GM12865 (cell line): ENCODE data around the gene ERCC4.

ENCODE experiments used
- DNase-seq: peaks from one replicate; pipeline ENCODE4 v3.0.0; 2010; ENCODE audit warnings: low read depth
- H3K4me3 ChIP-seq: 2 replicates; pipeline ENCODE4 v1.5.1; 2011; ENCODE audit warnings: mild to moderate bottlenecking, low read depth, low read length, control low read depth
- TF ChIP-seq, protein P1 (sequence below): IDR thresholded peaks from 2 replicates; pipeline ENCODE4 v1.5.1; 2011; ENCODE audit warnings: low read length, control low read depth, low read depth, inconsistent platforms; ENCODE audit not compliant: insufficient read depth; ENCODE audit errors: missing control alignments

ERCC4 gene

DNA sequence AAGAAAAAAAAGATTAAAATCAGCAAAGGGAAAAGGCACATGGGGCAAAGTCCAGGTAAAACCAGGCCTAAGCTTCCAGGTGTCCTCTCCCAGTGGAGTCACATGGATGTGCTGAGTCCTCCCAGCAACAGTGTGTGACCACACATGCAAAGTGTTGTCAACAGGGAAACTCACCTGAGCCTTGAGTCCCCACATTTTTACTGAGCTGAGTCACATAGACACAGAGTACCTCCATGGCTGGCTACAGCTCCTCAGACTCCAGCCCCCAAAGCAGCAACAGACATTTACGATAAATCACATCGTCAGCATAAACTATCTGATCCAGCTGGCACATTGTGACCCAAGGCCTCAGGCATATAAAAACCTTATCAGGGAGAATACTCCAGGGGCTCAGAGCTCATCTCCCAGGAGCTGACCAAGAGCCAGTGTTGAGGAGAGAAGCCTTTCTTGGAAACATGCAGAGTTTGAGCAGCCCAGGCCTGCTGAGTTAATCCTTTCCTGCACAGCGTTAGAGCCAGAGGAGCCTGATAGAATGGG is 20.5 kb downstream of the ERCC4 start:
- DNase-seq: no peak
- TF ChIP-seq, protein P1, sequence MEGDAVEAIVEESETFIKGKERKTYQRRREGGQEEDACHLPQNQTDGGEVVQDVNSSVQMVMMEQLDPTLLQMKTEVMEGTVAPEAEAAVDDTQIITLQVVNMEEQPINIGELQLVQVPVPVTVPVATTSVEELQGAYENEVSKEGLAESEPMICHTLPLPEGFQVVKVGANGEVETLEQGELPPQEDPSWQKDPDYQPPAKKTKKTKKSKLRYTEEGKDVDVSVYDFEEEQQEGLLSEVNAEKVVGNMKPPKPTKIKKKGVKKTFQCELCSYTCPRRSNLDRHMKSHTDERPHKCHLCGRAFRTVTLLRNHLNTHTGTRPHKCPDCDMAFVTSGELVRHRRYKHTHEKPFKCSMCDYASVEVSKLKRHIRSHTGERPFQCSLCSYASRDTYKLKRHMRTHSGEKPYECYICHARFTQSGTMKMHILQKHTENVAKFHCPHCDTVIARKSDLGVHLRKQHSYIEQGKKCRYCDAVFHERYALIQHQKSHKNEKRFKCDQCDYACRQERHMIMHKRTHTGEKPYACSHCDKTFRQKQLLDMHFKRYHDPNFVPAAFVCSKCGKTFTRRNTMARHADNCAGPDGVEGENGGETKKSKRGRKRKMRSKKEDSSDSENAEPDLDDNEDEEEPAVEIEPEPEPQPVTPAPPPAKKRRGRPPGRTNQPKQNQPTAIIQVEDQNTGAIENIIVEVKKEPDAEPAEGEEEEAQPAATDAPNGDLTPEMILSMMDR: no peak

DNA sequence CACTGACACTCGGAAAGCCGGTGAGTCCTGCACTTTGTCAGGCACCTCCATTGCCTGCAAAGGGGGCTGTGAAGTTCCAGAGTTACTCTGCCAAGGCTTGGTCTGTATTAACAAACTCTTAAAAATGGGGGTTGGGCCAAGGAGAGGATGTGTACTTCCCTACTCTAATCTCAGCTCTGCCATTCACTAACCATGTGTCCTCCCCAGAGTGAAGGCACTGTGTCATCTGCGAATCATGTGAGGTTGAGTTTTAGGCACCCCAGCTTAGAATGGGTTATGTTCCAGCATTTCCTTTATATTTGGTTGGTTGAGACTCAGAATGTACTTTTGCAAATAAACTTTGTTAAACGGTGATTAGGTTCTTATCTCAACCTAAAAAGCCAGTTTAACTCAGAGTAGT is 24.9 kb downstream of the ERCC4 start:
- H3K4me3 ChIP-seq: no peak overlapping the region
- DNase-seq: no peak
- TF ChIP-seq, protein P1: no peak

More for the DNA sequence above, 20.5 kb downstream of the ERCC4 start:
- H3K4me3 ChIP-seq: no peak overlapping the region

DNA sequence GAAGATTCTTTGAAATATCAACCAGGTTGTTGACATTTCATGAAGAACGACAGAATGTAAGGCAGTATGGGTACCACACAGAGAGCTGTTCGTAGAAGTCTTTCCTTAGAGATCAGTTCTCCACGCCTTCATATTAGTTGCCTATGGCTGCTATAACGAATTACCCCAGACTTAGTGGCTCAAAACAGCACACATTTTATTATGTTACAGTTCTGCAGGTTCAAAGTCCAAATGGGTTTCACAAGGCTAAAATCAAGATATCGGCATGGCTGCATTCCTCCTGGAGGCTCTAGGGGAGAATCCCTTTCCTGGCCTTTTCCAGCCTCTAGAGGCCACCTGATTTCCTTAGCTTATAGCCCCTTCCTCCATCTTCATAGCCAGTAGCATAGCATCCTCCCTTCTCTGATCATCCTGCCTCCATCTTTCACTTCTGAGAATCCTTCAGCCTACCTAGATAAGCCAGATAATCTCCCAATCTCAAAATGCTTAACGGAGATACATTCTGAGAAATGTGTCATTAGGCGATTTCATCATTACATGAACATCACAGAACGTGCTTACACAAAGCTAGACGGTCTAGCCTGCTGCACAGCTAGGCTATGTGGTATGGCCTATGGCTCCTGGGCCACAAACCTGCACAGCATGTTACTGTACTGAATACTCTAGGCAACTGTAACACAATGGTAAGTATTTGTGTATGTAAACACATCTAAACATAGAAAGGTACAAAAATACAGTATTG is 26.0 kb downstream of the ERCC4 start:
- TF ChIP-seq, protein P1: no peak
- no peak for DNase-seq

DNA sequence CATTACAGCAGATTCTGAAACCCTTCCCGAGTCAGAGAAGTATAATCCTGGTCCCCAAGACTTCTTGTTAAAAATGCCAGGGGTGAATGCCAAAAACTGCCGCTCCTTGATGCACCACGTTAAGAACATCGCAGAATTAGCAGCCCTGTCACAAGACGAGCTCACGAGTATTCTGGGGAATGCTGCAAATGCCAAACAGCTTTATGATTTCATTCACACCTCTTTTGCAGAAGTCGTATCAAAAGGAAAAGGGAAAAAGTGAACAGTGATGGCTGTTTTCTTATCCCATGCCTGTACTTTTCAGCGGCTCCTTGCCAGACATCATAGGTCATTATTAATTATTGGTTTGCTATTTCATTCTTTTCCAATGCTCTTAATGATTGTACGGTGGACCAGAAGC is 28.1 kb downstream of the ERCC4 start:
- no peak overlapping the region for H3K4me3 ChIP-seq
- TF ChIP-seq, protein P1: no peak
- no peak for DNase-seq

More for the DNA sequence above, 26.0 kb downstream of the ERCC4 start:
- H3K4me3 ChIP-seq: no peak overlapping the region

DNA sequence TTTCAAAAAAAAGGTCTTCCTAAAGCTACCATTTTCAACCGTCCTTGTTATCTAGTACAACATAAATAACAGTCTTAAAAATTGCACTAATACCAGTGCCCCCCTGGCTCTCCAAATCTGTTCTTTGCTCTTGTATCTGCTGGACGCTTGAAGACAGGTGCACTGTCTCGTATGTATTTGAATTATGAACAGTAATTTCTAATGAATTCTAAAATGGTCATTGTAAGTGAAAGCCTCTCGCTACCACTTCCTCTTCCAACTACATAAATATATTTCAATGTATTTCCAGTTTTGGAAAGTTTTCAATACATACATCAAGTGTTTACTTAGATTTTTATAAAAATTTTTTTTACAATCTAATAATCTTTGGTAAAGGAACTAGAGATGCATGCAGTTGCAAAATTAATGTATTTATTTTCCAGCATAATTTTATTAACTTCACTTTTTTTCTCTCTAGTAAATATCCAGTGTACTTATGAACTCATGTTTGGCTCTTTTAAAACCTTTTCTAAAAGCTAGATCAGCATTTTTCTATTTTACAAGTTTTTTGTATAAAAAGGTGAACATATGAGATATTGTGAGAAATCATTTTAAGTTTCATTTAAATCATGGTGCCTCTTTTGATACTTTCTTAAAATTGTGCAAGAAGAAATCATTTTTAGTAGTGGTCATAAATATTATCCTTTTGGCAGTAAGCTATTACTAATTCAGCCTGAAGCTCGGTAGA is 31.0 kb downstream of the ERCC4 start:
- DNase-seq: no peak
- TF ChIP-seq, protein P1: no peak

DNA sequence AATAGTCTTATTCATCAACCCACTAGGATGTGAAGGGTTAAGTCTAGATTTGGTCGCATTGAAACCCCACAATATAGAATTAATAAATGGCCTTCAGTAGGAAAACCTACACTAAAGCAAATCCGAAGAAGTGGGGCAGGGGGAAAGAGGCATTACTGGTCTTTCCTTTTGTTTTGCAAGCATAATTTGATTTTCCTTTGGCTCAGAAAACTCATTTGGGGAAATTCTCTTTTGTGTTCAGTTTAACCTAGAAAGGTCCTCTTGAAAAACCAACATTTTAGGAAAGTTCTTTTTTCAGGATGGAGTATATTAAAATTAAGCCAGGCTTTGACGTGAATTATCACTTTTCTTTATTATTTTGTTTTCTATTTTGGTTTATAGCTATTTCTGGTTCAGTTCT is 31.7 kb downstream of the ERCC4 start:
- no peak overlapping the region for H3K4me3 ChIP-seq
- DNase-seq: no peak
- TF ChIP-seq, protein P1: no peak

More for the DNA sequence above, 31.0 kb downstream of the ERCC4 start:
- H3K4me3 ChIP-seq: no peak overlapping the region
